GM18867 (cell line): ENCODE data around the gene TENM4.
A peak's percentile ranks its signal among the peaks of the same experiment; 100 is the strongest.

Experiments used
- ATAC-seq: cut with Tn5 transposase; IDR thresholded peaks from one replicate; pipeline ENCODE4 v1.9.1; 2021; ENCODE audit warnings: mild to moderate bottlenecking, moderate library complexity; ENCODE audit not compliant: unreplicated experiment

The TENM4 gene

GRCh38 chr11:78926633-78927338, 514.0 kb downstream of the TENM4 start:
- ATAC-seq = no peak

- ATAC-seq = no peak
These were observed 515.4 kb downstream of the TENM4 start for GRCh38 chr11:78925387-78925786.

- ATAC-seq = no peak
These were observed 517.8 kb downstream of the TENM4 start for GRCh38 chr11:78922859-78923625.

- no peak for ATAC-seq
These were observed 519.3 kb downstream of the TENM4 start for GRCh38 chr11:78921509-78921908.

GRCh38 chr11:78920329-78920728, 520.5 kb downstream of the TENM4 start:
- no peak for ATAC-seq

- no peak for ATAC-seq
These were observed 524.1 kb downstream of the TENM4 start for GRCh38 chr11:78916759-78917158.

GRCh38 chr11:78914503-78914902, 526.3 kb downstream of the TENM4 start:
- no peak for ATAC-seq

- no peak for ATAC-seq
These were observed 528.1 kb downstream of the TENM4 start for GRCh38 chr11:78912778-78913177.

GRCh38 chr11:78910322-78910721, 530.5 kb downstream of the TENM4 start:
- ATAC-seq = peak; percentile 45

- no peak for ATAC-seq
These were observed 531.4 kb downstream of the TENM4 start for GRCh38 chr11:78909386-78909785.

GRCh38 chr11:78907636-78908035, 533.2 kb downstream of the TENM4 start:
- ATAC-seq = no peak

GRCh38 chr11:78906566-78906965, 534.3 kb downstream of the TENM4 start:
- ATAC-seq = no peak

GRCh38 chr11:78905756-78906155, 535.1 kb downstream of the TENM4 start:
- no peak for ATAC-seq

GRCh38 chr11:78902771-78903507, 537.9 kb downstream of the TENM4 start:
- ATAC-seq = no peak

GRCh38 chr11:78901831-78902230, 539.0 kb downstream of the TENM4 start:
- ATAC-seq = no peak

- no peak for ATAC-seq
These were observed 542.5 kb downstream of the TENM4 start for GRCh38 chr11:78898266-78898775.

GRCh38 chr11:78893996-78894395, 546.8 kb downstream of the TENM4 start:
- no peak for ATAC-seq

- ATAC-seq = no peak
These were observed 551.1 kb downstream of the TENM4 start for GRCh38 chr11:78889698-78890097.

GRCh38 chr11:78886616-78887015, 554.2 kb downstream of the TENM4 start:
- ATAC-seq = no peak

GRCh38 chr11:78884761-78885160, 556.1 kb downstream of the TENM4 start:
- ATAC-seq = no peak

GRCh38 chr11:78883506-78883905, 557.3 kb downstream of the TENM4 start:
- no peak for ATAC-seq
